HG02678 (cell line): ENCODE data around the gene OR5T1.

ENCODE experiments used
- ATAC-seq: cut with Tn5 transposase; IDR thresholded peaks from one replicate; pipeline ENCODE4 v1.9.1; 2021; ENCODE audit warnings: mild to moderate bottlenecking, moderate library complexity; ENCODE audit not compliant: unreplicated experiment

The OR5T1 gene

GRCh38 chr11:56273854-56274253, at the start of gene OR5T1:
TSS of gene OR5T1 (plus strand) at chr11:56274154. CDS start at chr11:56275639, 1,485 bp downstream.
- no peak for ATAC-seq

DNA sequence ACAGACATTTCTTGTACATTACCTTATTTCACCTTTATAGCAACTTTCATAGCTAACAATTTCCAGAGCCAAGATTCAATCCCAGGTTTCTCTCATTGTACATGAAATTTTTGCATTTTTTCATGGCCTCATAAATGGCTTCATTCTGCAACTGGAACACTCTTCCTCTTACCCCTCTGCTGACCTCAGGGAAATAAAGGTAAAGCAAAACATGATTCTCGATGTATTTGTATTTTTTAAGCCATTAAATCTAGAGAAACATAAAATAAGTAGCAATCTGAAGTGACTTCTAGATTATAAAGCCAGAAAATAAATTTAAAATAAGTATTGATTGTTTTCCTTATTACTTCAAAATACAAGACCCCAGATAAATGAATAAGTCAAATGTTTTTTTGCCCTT, 39.8 kb upstream of the OR5T1 start, which contains the start of gene OR5T2:
OR5T2 (minus strand) TSS at position 101 of the 400 bp plus-strand sequence. CDS start 1,193 bp downstream, outside the sequence.
- ATAC-seq = no peak

- no peak for ATAC-seq
These were observed 22.0 kb upstream of the OR5T1 start, which contains the start of gene OR5T3 for GRCh38 chr11:56251954-56252353. TSS of gene OR5T3 (plus strand) at chr11:56252254. CDS start at chr11:56252254, 0 bp downstream.

DNA sequence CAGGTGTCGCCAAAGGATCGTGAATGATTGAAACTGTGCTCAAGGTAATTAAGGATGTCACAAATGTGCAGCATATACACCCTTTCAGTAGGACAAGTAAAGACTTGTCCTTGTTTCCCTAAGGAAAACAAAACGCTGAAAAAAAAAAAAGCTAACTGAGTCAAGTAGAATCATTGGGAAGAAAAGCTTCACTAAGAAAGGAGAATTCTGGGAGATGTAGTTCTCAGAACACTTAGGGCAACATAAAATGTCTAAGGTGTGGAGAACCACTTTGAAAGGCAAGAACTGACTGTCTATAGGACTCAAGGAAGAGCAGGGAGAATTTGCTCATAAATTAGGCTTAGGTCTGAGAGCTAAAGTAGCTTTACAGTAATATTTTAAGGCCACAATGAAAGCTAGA, 2.9 kb upstream of the OR5T1 start:
- no peak for ATAC-seq

DNA sequence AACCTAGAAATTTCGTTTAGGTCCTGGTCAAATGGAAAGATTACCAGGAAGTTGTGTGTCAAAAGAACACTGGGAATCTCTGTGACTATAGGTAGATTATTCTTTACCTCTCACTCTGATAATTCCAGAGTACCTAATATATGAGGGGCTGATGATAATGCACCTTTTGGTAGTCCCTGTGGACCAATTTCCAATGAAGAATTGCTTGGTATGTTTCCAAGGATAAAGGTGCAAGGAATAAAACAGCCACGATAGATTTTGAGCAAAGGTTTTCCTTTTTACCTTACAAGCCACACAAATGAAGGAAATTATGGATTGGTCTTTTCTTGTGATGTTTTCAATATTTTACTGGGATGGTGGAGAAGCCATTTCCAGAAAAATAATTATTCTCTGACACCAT, 18.2 kb downstream of the OR5T1 start, which contains the start of gene OR8H1:
OR8H1 (minus strand) TSS at position 101 of the 400 bp plus-strand sequence. CDS start 1,192 bp downstream, outside the sequence.
- ATAC-seq = no peak

GRCh38 chr11:56296898-56297297, 22.9 kb downstream of the OR5T1 start:
- ATAC-seq = no peak

DNA sequence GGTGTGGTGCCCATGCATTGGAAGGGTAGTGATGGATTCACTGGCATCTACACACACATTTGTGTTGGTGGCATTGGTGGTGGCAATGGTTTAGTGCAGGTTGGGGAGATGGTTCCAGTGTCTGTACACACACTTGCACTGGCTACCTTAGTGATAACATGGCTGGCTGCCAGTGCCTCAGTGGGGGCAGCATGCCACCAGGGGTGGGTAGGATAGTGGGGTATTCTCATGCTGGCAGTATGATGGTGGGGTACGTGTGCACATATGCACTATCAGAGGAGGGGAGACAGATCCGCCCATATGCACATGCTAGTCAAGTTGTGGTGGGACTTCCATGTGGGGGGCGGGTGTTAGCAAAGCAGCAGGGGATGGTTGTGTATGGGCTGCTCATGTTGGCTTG, 33.9 kb downstream of the OR5T1 start:
- ATAC-seq = no peak

- no peak for ATAC-seq
These were observed 40.9 kb downstream of the OR5T1 start, which contains the start of gene OR8K3 for GRCh38 chr11:56314844-56315243. TSS of gene OR8K3 (plus strand) at chr11:56315144. CDS start at chr11:56318307, 3,163 bp downstream.
